Measurements from ENCODE around the gene ROBO1.
A peak's percentile ranks its signal among the peaks of the same experiment; 100 is the strongest.
"Not testable (repeated sequence)": the region's sequence is repeated elsewhere in the genome, so short reads cannot be mapped to it uniquely, and the experiment has no call there.

ROBO1 gene

DNA sequence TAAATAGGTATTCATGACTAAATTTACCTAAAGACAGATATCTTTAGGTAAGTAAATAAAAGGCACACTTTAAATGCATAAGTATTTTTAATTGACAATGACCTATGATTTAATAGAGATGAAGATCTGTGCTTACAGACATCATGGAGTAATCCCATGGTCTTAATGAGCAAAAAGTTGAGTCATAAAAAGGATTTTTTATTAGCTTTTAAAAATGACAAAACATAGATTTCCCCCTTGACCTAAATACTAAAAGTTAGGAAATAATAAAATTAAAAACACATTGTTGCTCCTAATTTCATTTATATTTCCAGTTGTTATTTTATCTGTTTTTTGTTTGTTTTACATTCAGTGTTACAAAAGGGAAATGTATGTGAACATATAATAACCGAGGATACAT lies 1005.7 kb downstream of the ROBO1 start:
- no peak for DNase-seq

DNA sequence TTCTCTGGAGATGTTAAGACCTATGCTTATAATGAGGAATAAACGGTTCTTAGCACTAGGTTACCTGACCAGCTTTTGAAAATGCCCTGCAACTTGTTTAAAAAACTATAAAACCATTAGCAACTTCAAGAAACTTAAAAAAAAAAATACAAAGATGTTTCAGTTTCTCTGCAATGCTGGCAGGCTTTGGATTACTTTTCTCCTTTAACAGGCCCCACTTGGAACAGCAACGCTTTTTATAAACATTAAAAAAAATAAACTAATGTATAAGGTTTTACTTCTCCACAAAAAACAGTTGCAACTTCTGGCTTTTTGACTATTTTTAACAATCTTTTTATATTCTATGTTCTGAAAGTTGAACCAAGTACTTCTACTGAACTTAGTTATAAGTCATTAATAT lies 1006.7 kb downstream of the ROBO1 start:
- no peak for DNase-seq

DNA sequence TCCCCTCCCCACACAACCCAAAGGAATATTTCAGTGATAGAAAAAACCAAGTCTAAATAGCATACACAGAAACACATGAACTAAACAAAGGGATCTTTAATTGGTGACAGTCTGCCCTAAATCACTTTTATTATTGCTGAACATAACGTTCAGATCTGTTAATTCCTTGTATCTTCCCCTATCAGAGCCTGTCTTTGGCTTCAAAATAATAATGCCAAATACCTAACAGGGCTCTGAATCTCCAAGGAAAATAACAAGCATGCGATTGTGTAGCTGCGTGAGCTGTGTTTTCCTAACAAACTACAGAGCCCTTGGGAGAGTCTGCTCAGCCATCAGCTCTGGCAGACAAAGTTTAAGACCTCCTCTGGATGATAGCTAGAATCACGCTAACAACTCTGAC lies 1010.1 kb downstream of the ROBO1 start:
- no peak for DNase-seq

DNA sequence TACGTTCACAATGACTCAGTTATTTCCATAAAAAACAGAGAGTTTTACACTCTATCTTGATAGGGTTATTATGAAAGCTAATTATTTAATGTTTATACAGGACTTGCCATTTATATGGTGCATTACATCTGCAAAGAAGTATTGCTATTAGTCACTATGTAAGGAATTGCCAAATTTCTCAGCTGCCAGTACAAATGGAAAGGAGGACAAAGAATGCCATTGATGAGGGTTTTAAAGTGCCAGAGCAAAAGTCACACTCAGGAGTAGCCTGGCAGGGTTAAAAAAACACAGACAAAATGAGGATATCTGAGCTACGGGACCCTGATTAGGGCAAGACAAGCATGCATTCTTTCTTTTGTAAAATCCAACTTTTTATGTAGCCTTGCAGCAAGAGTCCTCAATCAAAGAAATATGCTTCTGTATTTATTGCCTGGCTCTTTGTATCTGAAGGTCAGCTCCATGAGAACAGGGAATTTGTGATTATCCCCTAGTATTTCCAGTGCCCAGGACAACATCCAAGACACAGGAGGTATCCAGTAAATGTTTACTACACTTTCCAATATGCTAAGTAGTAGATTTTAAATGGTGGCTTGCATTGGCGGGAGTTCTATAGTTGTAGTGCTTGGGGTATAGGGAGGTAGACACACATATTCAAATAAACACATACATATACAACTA lies 1013.6 kb downstream of the ROBO1 start:
- DNase-seq, result no peak

DNA sequence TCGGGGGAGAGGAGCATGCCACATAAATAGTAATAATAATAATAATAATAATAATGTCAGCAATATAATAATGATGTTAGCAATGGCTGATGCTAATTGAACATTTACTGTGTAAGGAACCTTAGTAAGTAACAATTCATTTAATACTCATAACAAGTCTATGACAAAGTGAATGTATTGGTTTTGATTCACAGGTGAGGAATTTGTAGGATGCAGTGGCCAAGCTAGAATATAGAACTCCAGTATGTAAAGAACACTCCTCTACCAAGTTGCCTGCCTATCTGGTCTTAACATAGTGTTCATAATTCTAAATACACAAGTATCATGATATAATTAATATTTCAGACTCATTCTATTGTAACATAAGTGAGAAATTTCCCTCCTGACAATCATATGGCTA lies 1016.5 kb downstream of the ROBO1 start:
- no peak for DNase-seq

DNA sequence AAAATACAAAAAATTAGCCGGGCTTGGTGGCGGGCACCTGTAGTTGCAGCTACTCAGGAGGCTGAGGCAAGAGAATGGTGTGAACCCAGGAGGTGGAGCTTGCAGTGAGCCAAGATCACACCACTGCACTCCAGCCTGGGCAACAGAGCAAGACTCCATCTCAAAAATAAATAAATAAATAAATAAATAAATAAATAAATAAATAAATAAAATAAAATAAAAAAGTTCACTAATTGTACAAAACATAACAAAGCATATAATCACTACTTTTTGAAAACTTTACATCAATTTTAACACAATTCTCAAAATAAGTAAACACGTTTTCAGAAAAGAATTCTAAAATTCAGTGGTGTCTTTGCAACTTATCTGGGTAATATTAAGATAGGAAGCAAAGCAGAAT lies 1017.5 kb downstream of the ROBO1 start:
- not testable (repeated sequence) for DNase-seq

DNA sequence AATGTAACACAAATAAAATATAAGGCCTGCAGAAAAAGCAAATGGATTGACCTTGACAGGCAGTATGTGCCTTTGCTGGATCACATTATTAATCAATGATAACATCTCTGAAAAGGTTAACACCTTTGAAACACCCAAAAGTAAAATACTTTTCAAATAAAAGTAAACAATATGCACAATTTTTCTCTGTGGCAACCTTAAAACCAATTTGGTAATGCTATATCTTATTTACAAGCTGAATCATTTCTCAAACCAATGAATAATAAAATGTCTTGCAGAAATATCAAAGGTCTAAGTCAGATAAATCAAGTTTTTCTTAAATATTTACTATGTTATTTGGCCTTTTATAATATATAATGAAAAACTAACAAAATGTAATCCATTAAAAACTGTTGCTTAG lies 1018.7 kb downstream of the ROBO1 start:
- no peak for DNase-seq

DNA sequence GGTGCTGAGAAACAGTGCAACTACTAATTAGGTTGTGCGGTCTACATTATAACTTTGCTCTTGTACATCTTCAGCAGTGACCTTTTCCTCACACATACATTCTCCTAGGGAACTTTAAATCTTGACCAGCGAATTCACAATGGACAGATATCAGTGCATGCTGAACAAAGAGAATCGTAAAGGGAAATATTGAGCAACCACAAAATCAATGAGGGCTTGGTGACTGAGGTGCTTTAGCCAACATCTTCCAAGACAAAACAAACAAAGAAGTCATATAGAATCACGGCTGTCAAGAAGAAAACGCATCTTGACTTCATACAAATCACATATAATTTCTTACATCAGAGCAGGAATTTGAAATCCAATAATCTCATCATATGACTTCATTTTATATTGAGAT lies 1022.0 kb downstream of the ROBO1 start:
- no peak for DNase-seq

DNA sequence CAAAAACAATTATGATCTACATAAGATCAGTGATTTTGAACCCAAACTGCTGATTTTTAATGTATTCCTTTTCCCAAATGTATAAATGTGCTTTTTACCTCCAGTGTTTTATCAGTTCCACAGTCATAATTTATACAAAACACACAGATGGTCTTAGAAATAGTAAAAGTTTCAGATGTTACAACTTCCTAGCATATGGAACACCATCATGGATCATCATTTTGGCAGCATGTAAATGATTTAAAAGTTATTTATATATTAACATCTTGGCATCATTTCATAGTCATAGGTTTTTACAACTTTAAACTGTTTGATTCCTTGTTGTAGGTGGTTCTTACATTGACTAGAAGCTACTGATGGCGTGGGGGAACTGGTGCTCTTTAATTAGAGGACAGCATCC lies 1025.3 kb downstream of the ROBO1 start:
- DNase-seq, result no peak

DNA sequence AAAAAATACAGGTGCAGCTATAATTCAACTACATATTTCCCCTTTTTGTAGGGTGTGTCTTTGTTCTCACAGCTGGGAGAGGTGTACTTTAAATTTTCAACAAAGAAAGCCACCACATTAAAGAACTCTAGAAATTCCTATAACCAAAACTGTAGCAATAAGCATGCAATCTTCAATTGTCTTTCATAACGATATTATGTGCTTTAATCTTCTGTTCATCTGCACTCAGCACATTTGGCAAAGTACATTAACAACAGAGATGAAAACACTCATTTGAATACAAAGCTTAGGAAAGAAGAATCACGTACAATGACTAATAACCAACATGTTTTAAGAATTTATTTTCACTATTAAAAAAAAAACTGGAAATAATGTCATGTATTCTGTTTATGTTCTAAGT lies 1025.8 kb downstream of the ROBO1 start:
- no peak for DNase-seq

DNA sequence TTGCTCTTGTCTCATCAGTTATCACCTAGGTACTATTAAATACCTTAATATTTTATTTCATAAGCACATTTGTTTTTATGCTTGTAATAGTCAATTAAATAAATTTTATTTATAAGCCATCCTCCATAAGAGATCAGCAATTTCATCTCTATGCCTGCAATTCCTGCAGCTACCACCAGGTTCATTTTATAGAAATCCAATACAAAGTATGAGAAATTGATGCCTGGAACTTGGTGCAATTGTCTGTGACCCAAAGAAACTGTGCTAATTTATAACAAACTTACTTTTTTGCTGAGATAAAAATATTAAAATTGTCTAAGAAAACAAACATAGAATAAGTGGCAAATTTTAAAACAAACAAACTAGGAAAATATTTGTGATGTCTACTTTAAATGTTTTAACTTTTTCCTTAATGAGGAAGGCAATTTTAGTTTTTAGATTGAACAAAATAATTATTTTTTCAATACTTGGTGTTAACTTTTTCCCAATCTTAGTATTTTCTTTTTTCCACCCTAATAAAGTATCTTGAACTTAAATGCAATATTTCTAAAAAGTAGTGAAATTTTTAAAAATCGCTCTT lies 1026.6 kb downstream of the ROBO1 start:
- DNase-seq, result no peak

DNA sequence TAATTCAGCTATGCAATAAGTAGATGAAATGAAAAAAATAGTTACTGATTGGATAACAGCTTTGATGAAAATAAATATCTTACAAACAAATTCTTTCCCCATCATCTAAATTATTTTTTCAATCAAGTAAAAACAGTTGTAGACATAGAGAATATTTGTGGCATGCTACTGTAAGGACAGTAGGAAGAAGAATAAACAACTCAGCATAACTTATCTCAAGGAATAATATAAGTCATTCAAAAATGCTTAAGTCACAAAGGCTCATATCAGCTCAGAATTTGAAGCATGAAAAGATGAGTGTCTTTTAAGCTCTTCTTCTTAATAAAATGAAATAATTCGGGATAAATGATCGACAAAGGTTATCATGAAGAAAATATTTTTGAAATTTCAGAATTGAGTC lies 1029.0 kb downstream of the ROBO1 start:
- no peak for DNase-seq

DNA sequence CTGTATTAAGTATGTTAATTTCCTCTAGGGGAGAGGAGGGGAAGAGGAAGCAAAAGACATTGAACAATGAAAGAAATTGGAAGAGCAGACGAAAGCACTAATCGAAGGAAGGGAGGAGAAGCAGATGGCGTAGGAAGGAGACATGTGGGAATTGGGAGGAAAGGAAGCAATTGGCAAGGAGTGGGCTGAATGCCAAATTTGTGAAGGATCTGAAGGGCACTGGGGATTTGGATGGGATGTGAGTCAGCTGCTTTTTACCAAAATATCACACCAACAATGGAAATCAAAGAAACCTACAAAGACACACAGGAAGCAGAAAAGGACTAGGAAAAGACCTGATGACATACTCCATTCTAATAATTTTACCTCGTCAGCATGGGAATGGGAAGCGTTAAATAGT lies 1029.8 kb downstream of the ROBO1 start:
- peak; percentile 65 to 87 for DNase-seq

DNA sequence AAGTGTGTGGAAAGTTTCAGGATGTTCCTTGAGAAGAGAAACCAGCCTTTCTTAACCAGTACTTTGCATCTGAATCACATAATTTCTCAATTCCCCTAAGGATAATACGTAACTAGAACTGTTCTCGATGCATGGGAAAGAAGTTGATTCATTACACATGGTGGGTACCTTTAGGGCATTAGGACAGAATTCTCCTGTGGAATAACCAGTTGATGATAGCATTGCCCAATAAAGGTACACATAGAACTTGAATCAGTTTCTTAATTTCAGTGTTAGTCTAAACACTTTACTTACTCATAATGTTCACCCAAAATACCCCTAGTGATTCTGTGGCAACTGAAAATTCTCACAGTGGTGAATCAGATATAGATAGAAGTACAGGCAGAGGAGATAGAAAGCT lies 1030.9 kb downstream of the ROBO1 start:
- no peak for DNase-seq

DNA sequence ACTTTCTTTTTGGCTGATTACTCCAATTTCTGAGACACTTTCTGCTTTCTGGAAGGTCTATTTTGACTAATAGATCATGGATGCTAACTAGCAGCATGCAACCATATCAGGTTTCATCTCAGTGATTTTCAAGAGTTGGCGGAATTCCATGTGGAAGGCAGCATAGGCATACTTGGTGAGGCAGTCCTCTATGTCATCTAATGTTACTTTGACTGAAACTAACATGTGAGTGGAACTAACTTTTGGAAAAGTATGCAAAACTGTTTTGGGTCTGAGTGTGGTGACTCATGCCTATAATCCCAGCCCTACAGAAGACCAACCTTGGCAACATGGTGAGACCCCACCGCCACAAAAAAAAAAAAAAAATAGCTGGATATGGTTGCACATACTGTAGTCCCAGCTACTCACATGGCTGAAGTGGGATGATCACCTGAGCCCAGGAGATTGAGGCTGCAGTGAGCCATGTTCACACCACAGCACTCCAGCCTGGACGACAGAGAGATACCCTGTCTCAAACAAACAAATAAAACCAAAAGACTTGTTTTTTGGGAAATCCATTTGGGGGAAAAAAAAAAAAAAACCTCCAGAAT lies 1033.7 kb downstream of the ROBO1 start:
- peak; percentile 68 to 80 for DNase-seq

DNA sequence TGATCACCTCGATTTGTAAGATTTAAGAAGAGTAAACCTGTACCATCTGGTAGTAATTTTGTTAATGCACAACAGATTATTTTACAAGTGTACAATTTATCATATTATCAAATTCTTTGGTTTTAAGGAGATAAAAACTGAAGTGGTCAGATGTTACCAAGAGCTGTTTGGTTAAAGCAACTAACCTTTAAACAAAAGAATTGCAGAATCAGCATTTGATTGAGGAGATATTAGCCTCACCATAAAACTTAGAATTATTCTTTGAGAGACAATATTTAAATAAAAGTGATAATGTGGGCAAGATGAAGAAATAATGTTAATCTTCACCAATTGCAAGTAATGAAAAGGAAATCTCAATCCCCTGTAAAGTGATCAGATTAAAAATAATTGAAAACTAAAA lies 1034.9 kb downstream of the ROBO1 start:
- DNase-seq, result no peak

DNA sequence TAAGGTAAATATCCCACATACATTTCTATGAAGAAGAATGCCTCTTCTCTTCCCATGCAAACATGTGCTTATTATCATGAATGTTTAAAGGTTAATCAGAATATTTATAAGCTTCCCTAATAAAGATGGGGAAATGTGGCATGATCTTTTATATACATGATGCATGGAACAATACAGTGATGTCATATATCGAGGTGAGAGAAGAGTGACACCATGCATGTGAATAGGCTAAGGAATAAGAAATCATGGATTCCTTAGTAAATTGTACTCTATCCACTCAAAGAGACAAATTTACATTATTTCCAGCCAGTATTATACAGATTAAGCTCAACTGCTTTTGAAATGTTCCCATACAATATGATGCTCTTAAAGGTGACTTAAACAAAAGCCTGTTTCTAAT lies 1035.3 kb downstream of the ROBO1 start:
- DNase-seq, result no peak

DNA sequence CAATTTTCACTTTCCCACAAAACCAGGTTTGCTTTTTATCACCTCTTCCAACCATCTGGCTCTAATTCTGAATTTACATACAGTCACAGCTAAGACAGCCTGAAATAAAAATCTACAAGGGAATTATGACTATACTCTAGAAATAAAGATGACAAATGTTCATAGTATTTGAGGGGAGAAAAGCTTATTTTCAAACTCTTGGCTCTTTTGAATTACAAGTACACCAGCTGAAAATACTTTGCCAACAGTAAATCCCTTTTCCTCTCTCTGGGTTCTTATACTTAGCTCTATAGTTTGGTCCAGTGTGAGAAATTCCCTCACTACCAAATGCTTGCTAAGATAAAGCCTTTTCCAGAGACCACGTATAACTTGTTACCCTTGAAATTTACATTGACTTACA lies 1037.9 kb downstream of the ROBO1 start:
- DNase-seq, result no peak

DNA sequence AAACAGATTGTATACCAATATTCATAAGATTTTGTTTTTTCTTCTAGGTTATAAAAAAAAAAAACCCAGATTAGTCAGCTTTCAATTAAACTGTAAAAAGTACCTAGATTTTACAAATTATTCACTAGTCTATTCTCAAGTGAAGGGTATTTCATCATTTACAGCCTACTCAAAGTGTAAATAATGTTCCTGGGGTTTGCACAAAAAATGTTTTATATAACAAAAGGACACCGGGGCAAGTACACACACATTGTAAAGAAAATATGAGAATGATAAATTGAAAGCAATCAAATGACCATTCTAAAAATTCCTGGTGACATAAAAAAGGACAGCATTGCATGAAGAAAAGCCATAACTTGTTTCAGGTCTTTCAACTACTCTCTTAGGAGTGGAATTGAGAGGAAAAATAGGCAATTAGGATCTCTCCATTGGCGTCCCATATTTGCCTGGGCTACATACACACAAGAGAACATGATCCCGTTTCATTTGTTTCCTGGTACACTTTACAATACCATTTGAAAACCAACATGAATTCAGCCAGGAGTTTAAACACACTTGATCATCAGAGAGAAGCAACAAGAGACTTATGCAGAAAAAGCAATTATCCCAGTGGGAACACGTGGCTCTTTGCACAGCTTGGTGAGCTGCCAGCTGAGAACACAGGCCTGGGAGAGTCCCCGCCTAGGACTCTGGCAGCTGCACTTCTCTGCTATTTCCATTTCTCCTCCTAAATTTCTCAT lies 1039.2 kb downstream of the ROBO1 start:
- peak; percentile 79 to 83 for DNase-seq

DNA sequence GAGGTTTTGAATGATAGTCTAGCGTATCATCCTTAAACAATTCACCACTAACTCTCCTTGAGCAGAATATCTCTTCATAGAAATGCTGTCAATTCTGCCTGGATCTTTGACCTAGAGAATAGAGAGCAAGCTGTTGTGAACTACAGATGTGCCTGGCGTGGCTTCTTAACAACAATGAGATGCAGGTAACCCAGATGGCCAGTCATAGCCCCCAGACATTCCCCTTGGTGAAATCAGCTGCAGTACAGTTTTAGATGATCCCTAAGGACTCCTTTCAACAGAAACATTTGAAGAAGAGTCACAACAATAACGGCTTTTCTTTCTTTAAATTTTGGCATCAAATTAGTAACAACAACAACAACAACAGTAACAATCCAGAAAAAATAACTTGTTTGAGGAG lies 1041.3 kb downstream of the ROBO1 start:
- DNase-seq, result no peak

DNA sequence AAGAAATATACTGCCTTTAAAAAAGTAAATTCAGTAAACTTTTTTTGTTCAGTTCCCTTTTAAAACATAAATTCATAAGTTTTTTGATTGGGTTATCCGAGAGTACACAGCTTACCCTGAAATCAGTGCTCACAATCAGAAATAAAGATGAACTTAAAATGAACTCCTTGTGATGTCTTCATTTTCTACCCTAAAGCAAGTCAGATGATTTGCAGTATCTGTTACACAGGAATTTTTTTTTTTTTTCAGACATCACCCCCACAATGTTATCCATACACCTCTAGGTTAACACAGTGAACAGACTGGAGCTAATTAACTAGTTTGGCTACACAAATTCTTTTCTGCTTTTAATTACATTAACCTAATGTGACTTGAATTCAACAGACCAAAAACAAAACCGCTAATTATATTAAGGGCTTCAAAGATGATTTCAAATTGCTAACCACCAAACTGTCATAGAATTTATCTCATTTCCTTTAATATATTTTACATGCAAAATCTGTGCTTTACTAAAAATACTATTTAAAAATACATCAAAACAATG lies 1042.0 kb downstream of the ROBO1 start:
- no peak for DNase-seq

DNA sequence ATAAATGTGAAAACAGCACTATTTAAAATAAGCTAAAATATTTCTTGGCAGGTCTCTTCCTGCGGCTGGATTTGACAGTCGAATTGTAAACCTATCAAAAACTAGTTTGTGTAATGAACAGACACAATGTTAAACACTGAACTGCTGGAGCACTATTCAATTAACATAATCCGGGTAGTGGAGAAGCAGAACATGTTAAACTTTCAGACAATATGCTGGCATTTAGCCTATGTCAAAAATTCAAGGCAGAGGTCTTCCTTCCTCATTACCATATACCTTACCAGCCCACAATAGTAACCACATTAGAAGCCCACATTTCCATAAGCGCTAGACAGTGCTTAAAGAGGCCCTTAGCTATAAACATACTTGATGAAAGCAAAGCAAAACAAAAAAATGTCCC lies 1042.9 kb downstream of the ROBO1 start:
- DNase-seq, result no peak

DNA sequence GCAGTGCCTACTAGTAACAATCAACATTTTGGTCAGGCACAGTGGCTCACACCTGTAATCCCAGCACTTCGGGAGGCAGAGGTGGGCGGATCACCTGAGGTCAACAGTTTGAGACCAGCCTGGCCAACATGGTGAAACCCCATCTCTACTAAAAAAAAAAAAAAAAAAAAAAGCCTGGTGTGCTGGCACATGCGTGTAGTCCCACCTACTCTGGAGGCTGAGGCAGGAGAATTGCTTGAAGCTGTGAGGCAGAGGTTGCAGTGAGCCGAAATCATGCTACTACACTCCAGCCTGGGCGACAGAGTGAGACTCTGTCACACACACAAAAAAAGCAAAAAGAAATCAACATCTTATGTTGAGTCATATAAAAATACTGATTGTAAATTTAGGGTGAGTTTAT lies 1043.4 kb downstream of the ROBO1 start:
- not testable (repeated sequence) for DNase-seq

Data from NCI-H446 (cell line).